Medulla oblongata (tissue), 1 donor: ENCODE measurements around the gene ZNF254.
"Not testable (repeated sequence)": the region's sequence is repeated elsewhere in the genome, so short reads cannot be mapped to it uniquely, and the experiment has no call there.

Experiments
- DNase-seq: peaks from one replicate; pipeline ENCODE4 v3.0.0-alpha.2; 2015; ENCODE audit errors: extremely low spot score

ZNF254 gene

DNA sequence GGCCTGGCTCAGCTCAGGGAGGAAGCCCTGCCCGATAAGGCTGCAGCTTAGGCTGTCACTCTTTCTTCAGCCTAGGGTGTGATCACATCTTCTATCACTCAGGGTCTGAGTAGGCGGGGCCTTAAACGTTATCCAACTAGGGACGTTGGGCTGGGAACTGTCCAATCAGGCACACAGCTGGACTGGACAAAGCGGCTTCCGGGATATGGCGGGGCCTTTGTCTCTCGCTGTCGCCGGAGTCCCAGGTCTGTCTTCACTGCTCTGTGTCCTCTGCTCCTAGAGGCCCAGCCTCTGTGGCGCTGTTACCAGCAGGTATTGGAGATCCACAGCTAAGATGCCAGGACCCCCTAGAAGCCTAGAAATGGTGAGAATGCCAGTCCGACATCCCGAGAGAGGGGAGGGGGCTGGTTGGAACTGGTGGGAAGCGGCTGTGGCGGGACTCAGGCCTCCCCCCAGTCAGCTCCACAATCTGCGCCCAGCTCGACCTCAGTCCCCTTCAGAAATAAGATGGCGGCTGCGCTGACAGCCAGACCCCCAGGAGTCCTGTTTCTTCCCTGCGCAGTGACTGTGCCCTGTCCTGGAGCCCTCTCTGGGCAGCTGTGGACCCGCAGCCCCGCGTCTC, at the start of gene ZNF254:
Gene ZNF254, plus strand, starts transcription at position 214 of the 622 bp plus-strand sequence. Its CDS starts 121 bp downstream, at position 335.
- DNase-seq: peak; percentile 98

- no peak for DNase-seq
These were observed 46.4 kb upstream of the ZNF254 start for GRCh38 chr19:24040621-24041020.

- DNase-seq: not testable (repeated sequence)
These were observed 45.7 kb upstream of the ZNF254 start for GRCh38 chr19:24041326-24041725.

GRCh38 chr19:24046550-24046949, 40.4 kb upstream of the ZNF254 start:
- DNase-seq: no peak

DNA sequence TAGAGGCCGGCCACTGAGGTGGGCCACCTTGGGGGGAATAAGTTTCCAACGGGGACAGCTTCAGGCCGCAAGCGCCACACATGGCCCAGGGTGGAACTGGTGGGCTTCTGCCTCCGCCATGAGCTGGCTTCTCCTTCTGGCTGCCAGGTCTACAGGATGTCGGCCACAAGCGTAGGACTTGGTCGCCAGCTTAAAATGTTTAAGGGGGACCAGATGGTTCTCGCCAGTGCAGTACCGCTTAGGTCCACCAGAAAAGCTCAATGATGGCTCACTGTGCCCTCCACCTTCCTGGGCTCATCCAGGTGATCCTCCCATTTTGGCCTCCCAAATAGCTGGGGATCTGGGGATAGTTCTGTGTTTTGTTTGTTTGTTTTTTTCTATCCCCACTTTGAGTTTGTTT, 38.7 kb upstream of the ZNF254 start:
- DNase-seq: no peak

DNA sequence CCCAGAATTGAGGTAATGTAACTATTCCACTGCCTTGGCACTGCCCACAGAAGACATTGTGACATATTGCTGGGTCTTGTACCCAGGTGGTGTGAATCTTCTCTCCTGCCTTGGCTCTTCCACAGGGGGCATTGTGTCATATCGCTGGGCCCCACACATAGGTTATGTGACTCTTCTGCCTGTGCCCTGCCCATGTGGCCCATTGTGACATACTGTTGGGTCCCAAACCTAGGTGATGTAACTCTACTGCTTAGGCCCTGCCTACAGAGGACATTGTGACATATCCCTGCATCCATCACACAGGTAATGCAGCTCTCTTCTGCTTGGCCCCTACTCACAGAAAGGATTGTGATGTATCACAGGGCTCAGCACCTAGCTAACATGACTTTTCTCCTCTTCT, 37.5 kb upstream of the ZNF254 start:
- DNase-seq: no peak

GRCh38 chr19:24051516-24051915, 35.5 kb upstream of the ZNF254 start:
- DNase-seq: no peak

GRCh38 chr19:24052811-24053210, 34.2 kb upstream of the ZNF254 start:
- no peak for DNase-seq

GRCh38 chr19:24053601-24054000, 33.4 kb upstream of the ZNF254 start:
- DNase-seq: no peak

GRCh38 chr19:24054044-24054935, 32.7 kb upstream of the ZNF254 start:
- DNase-seq: no peak

- no peak for DNase-seq
These were observed 31.4 kb upstream of the ZNF254 start for GRCh38 chr19:24055548-24055947.

DNA sequence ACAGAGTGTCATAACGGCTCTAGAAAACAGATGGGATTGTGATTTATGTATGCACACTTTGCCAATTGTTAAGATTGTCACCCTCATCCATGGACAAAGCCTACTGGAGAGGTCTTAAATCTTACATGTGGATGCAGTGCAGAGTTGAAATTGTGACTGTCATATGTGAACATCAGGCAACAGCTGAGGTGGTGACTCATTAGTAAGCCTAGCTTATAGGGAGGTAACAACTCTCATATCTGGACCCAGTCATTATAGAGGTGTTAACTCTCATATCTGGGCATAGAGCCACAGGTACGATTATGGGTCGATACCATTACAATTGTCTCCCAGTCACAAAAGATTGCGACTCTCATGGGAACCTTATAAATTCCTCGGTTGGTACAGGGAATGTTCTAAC, 29.8 kb upstream of the ZNF254 start:
- DNase-seq: no peak

DNA sequence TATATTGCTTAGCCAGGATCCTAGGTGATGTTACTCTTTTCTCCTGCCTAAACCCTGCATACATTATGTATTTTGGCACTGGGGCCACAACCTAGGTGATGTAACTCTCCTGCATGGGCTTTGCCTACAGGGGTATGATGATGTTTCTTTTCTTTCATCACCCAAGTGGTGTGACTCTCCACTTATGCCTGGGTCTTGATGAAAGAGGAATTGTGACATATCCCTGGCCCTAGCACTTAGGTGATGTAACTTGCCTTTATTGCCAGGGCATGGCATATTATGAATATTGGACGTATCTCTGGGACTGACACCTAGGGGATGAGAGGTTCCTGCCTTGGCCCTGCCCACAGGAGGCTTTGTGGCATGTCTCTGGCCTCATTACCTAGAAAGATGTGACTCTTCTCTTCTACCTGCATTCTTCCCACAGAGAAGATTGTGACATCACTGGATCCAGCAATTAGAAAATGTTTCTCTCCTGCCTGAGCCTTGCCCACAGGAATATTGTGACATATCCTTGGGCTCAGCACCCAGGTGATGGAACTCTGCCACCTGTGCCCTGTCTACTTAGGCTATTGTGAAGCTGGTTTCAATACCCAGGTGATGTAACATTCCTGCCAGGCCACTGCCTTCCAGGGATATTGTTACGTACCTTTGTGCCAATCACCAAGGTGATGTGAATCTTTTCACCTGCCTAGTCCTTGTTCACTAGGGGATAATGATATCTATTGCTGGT, 27.3 kb upstream of the ZNF254 start:
- DNase-seq: no peak

GRCh38 chr19:24060687-24061356, 26.2 kb upstream of the ZNF254 start:
- DNase-seq: no peak

DNA sequence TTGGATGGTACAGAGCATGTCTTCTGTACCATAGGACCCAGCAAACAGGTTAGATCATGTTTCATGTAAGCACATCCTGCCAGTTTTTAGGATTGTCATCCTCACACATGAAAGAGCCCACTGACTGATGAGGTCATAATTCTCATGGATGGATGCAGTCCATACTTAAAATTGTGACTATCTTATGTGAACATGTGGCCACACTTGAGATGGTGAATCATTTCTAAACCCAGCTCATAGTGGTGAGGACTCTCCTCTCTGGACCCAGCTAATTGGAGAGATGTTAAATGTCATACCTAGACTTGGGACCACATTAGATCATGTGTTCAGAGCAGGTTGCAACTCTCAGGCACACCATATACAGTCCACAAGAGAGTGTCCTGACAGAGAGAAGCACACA, 24.8 kb upstream of the ZNF254 start:
- DNase-seq: no peak

GRCh38 chr19:24063295-24063694, 23.7 kb upstream of the ZNF254 start:
- no peak for DNase-seq

GRCh38 chr19:24064175-24064574, 22.8 kb upstream of the ZNF254 start:
- no peak for DNase-seq

DNA sequence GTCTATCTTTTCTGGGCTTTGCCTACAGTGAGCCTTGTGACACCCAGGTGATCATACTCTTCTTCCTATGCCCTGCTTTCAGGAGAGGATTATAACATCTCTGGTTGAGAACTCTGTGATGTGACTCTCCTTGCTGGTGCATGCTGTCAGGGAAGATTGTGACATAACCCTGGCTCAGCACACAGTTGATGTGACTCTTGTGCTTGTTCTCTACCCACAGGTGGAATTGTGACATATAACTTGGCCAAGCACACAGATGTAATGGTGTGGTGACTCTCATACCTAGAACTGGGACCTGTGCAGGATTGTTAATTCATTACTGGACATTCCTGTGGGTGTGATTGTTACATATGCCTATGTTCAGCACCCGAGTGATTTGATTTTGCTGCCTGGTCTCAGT, 21.7 kb upstream of the ZNF254 start:
- DNase-seq: no peak

DNA sequence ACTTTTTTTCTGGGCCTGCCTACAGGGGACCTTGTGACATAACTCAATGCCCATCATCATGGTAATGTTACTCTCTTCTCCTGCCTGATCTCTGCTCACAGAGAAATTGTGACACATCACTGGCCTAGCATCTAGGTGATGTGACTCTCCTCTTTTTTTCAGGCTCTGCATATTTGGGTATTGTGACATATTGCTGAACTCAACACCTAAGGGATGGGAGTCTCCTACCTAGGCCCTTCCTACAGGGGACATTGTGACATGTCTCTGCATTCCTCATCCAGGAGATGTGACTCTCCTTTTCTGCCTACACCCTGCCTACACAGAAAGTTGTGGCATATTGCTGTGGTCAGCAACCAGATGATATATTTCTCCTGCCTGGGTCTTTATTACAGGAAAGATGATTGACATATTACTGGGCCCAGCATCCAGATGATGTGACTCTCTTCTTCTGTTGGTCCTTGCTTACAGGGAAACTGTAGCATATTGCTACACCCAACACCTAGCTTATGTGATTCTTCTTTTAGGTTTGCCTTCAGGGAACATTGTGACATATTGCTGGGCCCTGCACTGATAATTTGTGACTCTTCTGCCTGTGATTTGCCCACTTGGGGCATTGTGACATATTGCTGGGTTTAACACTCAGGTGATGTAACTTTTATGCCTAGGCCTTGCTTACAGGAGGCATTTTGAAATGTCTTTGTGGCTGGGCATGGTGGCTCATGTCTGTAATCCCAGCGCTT, 21.0 kb upstream of the ZNF254 start:
- no peak for DNase-seq

- no peak for DNase-seq
These were observed 16.9 kb upstream of the ZNF254 start for GRCh38 chr19:24069905-24070657.

DNA sequence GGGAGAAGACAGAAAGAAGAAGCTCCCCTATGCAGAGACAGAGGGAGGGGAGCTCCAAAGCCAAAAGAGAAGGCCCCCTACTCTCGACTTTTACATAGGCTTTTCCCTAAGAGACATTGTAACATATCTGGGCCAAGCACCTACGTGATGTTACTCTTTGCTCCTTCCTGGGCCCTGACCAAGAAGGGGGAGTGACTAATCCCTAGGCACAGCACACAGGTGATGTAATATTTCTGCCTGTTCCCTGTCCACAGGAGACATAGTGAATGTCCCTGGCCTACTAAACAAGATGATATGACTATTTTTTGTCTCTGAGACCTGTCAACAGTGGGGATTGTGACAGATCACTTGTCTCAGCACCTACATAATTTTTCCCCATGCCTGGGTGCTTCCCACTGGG, 15.9 kb upstream of the ZNF254 start:
- no peak for DNase-seq
